GM18505 (cell line): ENCODE results near the gene GRIPAP1.

Source experiments
- ATAC-seq: cut with Tn5 transposase; IDR thresholded peaks from one replicate; pipeline ENCODE4 v1.9.1; 2021; ENCODE audit not compliant: unreplicated experiment
- POLR2A ChIP-seq: IDR thresholded peaks from 4 replicates; pipeline ENCODE4 v1.6.1; 2011; ENCODE audit warnings: borderline replicate concordance; ENCODE audit not compliant: insufficient read depth, insufficient read length; ENCODE audit errors: extremely low read depth

GRIPAP1 gene

GRCh38 chrX:49002091-49002935 lies at the start of gene GRIPAP1:
Gene GRIPAP1 (minus strand): TSS chrX:49002264. CDS start chrX:49002229, 35 bp downstream.
- peak; percentile 79 for ATAC-seq

GRCh38 chrX:49043987-49044281 lies 41.9 kb upstream of the GRIPAP1 start:
- no peak for ATAC-seq
- TF ChIP-seq POLR2A: no peak

More at GRCh38 chrX:49002091-49002935, at the start of gene GRIPAP1:
- peak; percentile 83 for TF ChIP-seq POLR2A

GRCh38 chrX:49043220-49043986 lies 41.3 kb upstream of the GRIPAP1 start, which contains the start of gene TFE3:
Gene TFE3 (minus strand): TSS chrX:49043357. CDS start chrX:49043226, 131 bp downstream.
- peak; percentile 32 for TF ChIP-seq POLR2A
- peak; percentile 91 for ATAC-seq

GRCh38 chrX:49042581-49043219 lies 40.6 kb upstream of the GRIPAP1 start:
- no peak for ATAC-seq
- TF ChIP-seq POLR2A: no peak

- no peak for ATAC-seq
- no peak for TF ChIP-seq POLR2A
These were observed 39.9 kb upstream of the GRIPAP1 start for GRCh38 chrX:49041744-49042580.

GRCh38 chrX:49040376-49040955 lies 38.4 kb upstream of the GRIPAP1 start:
- ATAC-seq: no peak
- no peak for TF ChIP-seq POLR2A

- no peak for ATAC-seq
- no peak for TF ChIP-seq POLR2A
These were observed 37.7 kb upstream of the GRIPAP1 start for GRCh38 chrX:49039598-49040375.

- no peak for ATAC-seq
- TF ChIP-seq POLR2A: no peak
These were observed 35.9 kb upstream of the GRIPAP1 start for GRCh38 chrX:49037883-49038475.

GRCh38 chrX:49030283-49030682 lies 28.2 kb upstream of the GRIPAP1 start:
- TF ChIP-seq POLR2A: no peak
- ATAC-seq: no peak

GRCh38 chrX:49029876-49030275 lies 27.8 kb upstream of the GRIPAP1 start:
- no peak for TF ChIP-seq POLR2A
- no peak for ATAC-seq

GRCh38 chrX:49019599-49020249 lies 17.7 kb upstream of the GRIPAP1 start:
- TF ChIP-seq POLR2A: no peak
- no peak for ATAC-seq
